HepG2 (cell line): ENCODE measurements around the gene TJP2. TPM values are rescaled to one million over a fixed set of nuclear protein-coding genes. Genes with fewer than 3 reads are reported as not detected.
A peak's percentile ranks its signal among the peaks of the same experiment; 100 is the strongest.

Experiments
- AFF4 ChIP-seq: sonication (generic); formaldehyde crosslinking; IDR thresholded peaks from 2 replicates; pipeline ENCODE4 v1.4.0; 2020; ENCODE audit warnings: missing genetic modification reagents
- CBFB ChIP-seq: sonication (generic); formaldehyde crosslinking; IDR thresholded peaks from 2 replicates; pipeline ENCODE4 v1.4.0; 2020; ENCODE audit warnings: missing genetic modification reagents
- HINFP ChIP-seq: sonication (generic); formaldehyde crosslinking; IDR thresholded peaks from 2 replicates; pipeline ENCODE4 v1.4.0; 2020; ENCODE audit warnings: low read depth, mild to moderate bottlenecking, missing genetic modification reagents
- MAFK ChIP-seq, 2 experiments: IDR thresholded peaks in 1 of 2; conservative IDR thresholded peaks in 1 of 2; 2 replicates each; pipeline ENCODE4 v1.6.1; 2011; ENCODE audit warnings: improper control_type of control experiment in 2 of 2, low read length in 2 of 2
- MIER3 ChIP-seq: IDR thresholded peaks from 2 replicates; pipeline ENCODE4 v1.6.1; 2016; ENCODE audit warnings: missing compliant biosample characterization, borderline replicate concordance
- POGZ ChIP-seq: sonication (generic); formaldehyde crosslinking; IDR thresholded peaks from 2 replicates; pipeline ENCODE4 v1.4.0; 2020; ENCODE audit warnings: mild to moderate bottlenecking, missing genetic modification reagents
- STAT6 ChIP-seq: sonication (generic); formaldehyde crosslinking; IDR thresholded peaks from 2 replicates; pipeline ENCODE4 v1.4.0; 2020; ENCODE audit warnings: missing genetic modification reagents, mild to moderate bottlenecking, borderline replicate concordance
- TFDP2 ChIP-seq: sonication (generic); formaldehyde crosslinking; IDR thresholded peaks from 2 replicates; pipeline ENCODE4 v1.4.0; 2020; ENCODE audit warnings: missing genetic modification reagents
- THAP9 ChIP-seq: sonication (generic); formaldehyde crosslinking; IDR thresholded peaks from 2 replicates; pipeline ENCODE4; 2020; ENCODE audit warnings: missing genetic modification reagents, mild to moderate bottlenecking, borderline replicate concordance
- ZC3H13 ChIP-seq: sonication (generic); formaldehyde crosslinking; IDR thresholded peaks from 2 replicates; pipeline ENCODE4 v1.8.1; 2023; ENCODE audit warnings: mild to moderate bottlenecking, missing genetic modification reagents, moderate library complexity
- ZNF121 ChIP-seq: sonication (generic); formaldehyde crosslinking; IDR thresholded peaks from 2 replicates; pipeline ENCODE4 v1.5.0; 2020; ENCODE audit warnings: mild to moderate bottlenecking, missing genetic modification reagents
- ZNF160 ChIP-seq: sonication (generic); formaldehyde crosslinking; IDR thresholded peaks from 2 replicates; pipeline ENCODE4 v1.8.0; 2022; ENCODE audit warnings: mild to moderate bottlenecking, inconsistent platforms, missing genetic modification reagents
- ZNF296 ChIP-seq: sonication (generic); formaldehyde crosslinking; conservative IDR thresholded peaks from 2 replicates; pipeline ENCODE4 v1.5.0; 2020; ENCODE audit warnings: mild to moderate bottlenecking, missing genetic modification reagents
- ZNF709 ChIP-seq: sonication (generic); formaldehyde crosslinking; IDR thresholded peaks from 2 replicates; pipeline ENCODE4 v1.5.0; 2020; ENCODE audit warnings: mild to moderate bottlenecking, missing genetic modification reagents
- ZNF740 ChIP-seq: sonication (generic); formaldehyde crosslinking; IDR thresholded peaks from 2 replicates; pipeline ENCODE4 v1.4.0; 2020; ENCODE audit warnings: missing genetic modification reagents
- polyA plus RNA-seq, 8 experiments: library from polyadenylated mRNA; depleted of rRNA in 3 of 8; stranded (reverse) in 7 of 8; unstranded in 1 of 8; fragments of >200 nt; fragmentation: Illumina TruSeq in 4 of 8; extraction: Trizol in 4 of 8; gene quantifications; 2 replicates each; pipeline versions ENCODE4 v1.2.1 to v1.2.3, GENCODE V29; 2011 to 2016; ENCODE audit warnings: low read depth in 4 of 8, missing spikeins in 1 of 8, mixed read lengths in 1 of 8; ENCODE audit not compliant: insufficient read depth in 1 of 8
- total RNA-seq, 5 experiments: library from RNA; depleted of rRNA; stranded (reverse); fragments of >200 nt; fragmentation: Illumina TruSeq; extraction: Trizol; gene quantifications; 2 replicates each; pipeline ENCODE4 v1.2.3, GENCODE V29; 2016; ENCODE audit warnings: low read depth in 1 of 5

TJP2 gene
- total and polyA plus RNA-seq, 2 of the 13 experiments (the other 11 are each of a cell fraction or from before 2014, with no cell fraction given) = 109 to 110 TPM

- TF ChIP-seq HINFP (CRISPR knock-in tag) (no peak), TFDP2 (CRISPR knock-in tag) (no peak), ZNF709 (CRISPR knock-in tag) (no peak), THAP9 (CRISPR knock-in tag) (no peak), ZNF740 (no peak), ZNF160 (CRISPR knock-in tag) (no peak), STAT6 (CRISPR knock-in tag) (no peak), POGZ (CRISPR knock-in tag) (no peak), AFF4 (CRISPR knock-in tag) (no peak), ZC3H13 (CRISPR knock-in tag) (no peak), MIER3 (CRISPR knock-in tag) (peak; percentile 39; the same call in 1 of the 2 replicates), MAFK (conservative IDR thresholded peaks at IDR 0.05 in 1 of 2, IDR thresholded peaks at IDR 0.05 in 1 of 2; ENCODE audit: low read length in 2 of 2) (no peak; a peak in 1 of 4 replicates), ZNF296 (CRISPR knock-in tag) (no peak), ZNF121 (CRISPR knock-in tag) (peak; percentile 89), CBFB (no peak)
These were observed 16.2 kb downstream of the TJP2 start (continued) for GRCh38 chr9:69190086-69190862.
